OCI-LY1 (cell line): ENCODE data around the gene LAMC2.

Experiments
- CTCF ChIP-seq: fragments of 200-600 bp; sonication (generic), shearing (Covaris generic); IDR thresholded peaks from 2 replicates; pipeline ENCODE4 v1.5.1; 2017; ENCODE audit warnings: mild to moderate bottlenecking, antibody characterized with exemption, low read length, moderate library complexity, mixed read lengths
- EZH2 ChIP-seq: fragments of 200-600 bp; sonication (generic), shearing (Covaris generic); IDR thresholded peaks from 2 replicates; pipeline ENCODE4 v1.8.0; 2017; ENCODE audit warnings: borderline replicate concordance, mixed run types, mild to moderate bottlenecking, antibody characterized with exemption, low read length, moderate library complexity, mixed read lengths

GRCh38 chr1:183242556-183242955 lies 56.5 kb downstream of the LAMC2 start:
- TF ChIP-seq CTCF (no peak), EZH2 (no peak)
